RWPE1 (cell line): ENCODE data around the gene IL2RA.

ENCODE experiments used
- CTCF ChIA-PET: fragments of 350-600 bp; sonication (Branson Sonifier 250); formaldehyde crosslinking; extraction: SDS; loops from one replicate; lab custom pipeline; 2021; lab: Yijun Ruan, JAX
- POLR2A ChIA-PET: fragments of 400-600 bp; formaldehyde crosslinking; extraction: SDS; loops from one replicate; lab custom pipeline; 2020; ENCODE audit warnings: antibody characterized with exemption; ENCODE audit not compliant: low non-redundant PET; lab: Yijun Ruan, JAX
- DNase-seq: peaks from one replicate; pipeline ENCODE4 v3.0.0; 2012; ENCODE audit warnings: low spot score
- H3K27ac ChIP-seq: fragments of 450-650 bp; 2 replicates; pipeline ENCODE4 v1.5.1; 2017
- TF ChIP-seq, protein P1 (sequence below): fragments of 450-650 bp; conservative IDR thresholded peaks from 2 replicates; pipeline ENCODE4 v1.5.1; 2017; ENCODE audit warnings: low read depth, mild to moderate bottlenecking

IL2RA gene

DNA sequence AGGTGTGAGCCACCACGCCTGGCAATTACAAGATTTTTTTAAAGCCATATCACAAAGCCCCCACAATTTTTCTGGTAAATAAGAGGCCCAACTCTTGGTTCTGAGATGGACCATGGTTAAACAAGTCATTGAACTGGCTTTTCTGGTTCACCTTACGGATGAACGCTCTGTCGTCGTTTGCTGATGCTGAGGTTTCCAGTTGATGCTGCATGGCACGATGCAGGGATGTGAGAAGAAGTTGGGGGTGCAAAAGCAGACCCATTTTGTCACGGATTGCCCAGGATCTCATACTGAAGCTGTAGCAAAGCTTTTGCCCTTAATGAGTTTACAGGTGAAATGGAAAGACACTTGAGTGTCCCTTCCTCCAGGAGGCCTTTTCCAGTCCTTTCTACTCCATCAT is 2.0 kb upstream of the IL2RA start:
- ChIA-PET POLR2A (no interaction called here), CTCF (no interaction called here)
- no peak for DNase-seq
- TF ChIP-seq, protein P1, sequence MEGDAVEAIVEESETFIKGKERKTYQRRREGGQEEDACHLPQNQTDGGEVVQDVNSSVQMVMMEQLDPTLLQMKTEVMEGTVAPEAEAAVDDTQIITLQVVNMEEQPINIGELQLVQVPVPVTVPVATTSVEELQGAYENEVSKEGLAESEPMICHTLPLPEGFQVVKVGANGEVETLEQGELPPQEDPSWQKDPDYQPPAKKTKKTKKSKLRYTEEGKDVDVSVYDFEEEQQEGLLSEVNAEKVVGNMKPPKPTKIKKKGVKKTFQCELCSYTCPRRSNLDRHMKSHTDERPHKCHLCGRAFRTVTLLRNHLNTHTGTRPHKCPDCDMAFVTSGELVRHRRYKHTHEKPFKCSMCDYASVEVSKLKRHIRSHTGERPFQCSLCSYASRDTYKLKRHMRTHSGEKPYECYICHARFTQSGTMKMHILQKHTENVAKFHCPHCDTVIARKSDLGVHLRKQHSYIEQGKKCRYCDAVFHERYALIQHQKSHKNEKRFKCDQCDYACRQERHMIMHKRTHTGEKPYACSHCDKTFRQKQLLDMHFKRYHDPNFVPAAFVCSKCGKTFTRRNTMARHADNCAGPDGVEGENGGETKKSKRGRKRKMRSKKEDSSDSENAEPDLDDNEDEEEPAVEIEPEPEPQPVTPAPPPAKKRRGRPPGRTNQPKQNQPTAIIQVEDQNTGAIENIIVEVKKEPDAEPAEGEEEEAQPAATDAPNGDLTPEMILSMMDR: no peak
- no peak overlapping the region for H3K27ac ChIP-seq

DNA sequence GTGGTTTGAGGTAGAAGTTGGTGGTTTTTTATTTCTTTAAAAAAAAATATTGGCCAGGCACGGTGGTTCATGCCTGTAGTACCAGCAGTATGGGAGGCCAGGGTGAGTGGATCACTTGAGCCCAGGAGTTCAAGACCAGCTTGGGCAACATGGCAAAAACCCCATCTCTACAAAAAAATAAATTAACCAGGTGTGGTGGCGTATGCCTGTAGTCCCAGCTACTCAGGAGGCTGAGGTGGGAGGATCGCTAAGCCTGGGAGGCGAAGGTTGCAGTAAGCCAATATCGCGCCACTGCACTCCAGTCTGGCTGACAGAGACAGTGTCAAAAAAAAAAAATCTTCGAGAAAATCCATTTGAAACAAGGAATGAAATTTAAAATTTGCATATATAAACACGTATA is 1.1 kb downstream of the IL2RA start:
- H3K27ac ChIP-seq: no peak overlapping the region
- ChIA-PET CTCF (interaction anchor here (1.5 kb wide), 1 partner anchor 25 kb away, joined by 5 read pairs; no protein-coding TSS in a partner anchor), POLR2A (no interaction called here)
- TF ChIP-seq, protein P1: no peak
- no peak for DNase-seq

DNA sequence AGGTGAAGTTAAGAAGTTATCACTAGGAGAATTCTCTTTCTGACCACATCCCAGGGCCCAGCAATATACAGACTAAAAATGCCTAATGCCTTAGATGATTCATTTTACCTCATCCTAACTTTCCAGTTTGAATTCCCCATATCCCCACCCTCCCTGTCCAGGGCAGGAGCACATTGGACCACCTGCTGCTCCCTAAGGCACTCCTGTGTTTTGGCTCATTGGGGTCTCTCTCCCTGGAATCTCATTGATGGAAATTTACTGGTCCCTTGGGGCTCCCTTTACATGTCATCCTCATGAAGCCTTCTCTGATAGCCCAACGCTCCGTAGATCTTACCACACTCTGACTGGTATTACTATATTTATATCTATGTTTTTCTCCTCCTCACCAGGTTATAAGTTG is 2.7 kb downstream of the IL2RA start:
- TF ChIP-seq, protein P1: no peak
- CTCF ChIA-PET: no interaction called here
- POLR2A ChIA-PET: no interaction called here

DNA sequence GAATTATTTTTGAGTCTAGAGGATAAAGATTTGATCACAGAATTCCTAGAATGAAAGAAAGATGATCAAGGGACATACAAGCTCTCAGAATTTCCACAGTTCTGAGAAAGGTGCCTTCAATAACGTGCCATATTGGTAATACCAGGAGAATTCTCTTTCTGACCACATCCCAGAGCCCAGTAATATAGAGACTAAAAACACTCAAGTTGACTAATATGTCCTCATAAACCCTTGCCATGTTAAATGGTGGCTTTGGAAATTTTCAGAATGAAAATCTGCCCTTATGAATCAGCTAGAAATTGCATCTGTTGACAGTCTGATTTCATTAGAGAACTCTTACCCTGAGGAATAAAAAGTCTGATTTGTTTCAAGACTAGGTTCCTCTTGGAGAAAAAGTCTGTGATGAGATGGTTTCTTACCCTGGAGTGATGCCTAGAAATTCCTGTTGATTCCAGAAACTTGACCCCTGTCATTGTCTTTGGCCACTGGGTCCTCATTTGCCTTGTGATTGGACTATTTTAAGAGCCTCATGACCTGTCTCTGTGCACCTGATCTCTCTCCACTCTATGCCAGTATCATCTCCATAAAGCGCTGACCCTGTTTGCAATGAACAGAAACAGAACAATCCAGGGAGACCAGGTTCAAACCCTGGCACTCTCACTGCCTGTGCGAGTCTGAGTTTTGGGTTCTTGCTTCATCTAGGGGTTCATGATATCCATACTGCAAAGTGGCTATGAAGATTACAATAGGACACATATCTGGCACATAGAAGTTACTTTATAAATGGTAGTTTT is 3.3 kb downstream of the IL2RA start:
- no peak for DNase-seq
- TF ChIP-seq, protein P1: no peak
- ChIA-PET CTCF (no interaction called here), POLR2A (no interaction called here)
- H3K27ac ChIP-seq: no peak overlapping the region

More for the DNA sequence above, 2.7 kb downstream of the IL2RA start:
- H3K27ac ChIP-seq: no peak overlapping the region
- DNase-seq: no peak

DNA sequence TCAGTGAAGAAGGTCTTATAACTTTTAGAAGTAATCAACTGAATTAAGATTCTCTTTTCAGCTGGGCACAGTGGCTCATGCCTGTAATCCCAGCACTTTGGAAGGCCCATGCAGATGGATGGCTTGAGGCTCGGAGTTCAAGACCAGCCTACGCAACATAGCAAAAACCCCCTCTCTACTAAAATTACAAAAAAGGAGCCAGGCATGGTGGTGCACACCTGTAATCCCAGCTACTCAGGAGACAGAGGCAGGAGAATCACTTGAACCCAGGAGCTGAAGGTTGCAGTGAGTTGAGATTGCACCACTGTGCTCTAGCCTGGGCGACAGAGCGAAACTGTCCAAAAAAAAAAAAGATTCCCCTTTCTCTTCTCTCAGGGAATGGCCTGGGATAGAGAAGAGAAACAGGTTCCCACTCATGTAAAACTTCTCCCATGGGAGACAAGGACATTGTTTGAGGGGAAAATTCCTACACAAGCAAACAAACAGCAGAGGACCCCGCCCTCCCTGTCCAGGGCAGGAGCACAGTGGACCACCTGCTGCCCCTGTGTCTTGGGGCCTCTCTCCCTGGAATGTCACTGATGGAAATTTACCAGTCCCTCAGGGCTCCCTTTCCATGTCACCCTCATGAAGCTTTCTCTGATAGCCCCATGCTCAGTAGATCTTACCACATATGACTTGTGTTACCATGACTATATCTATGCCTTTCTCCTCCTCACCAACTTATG is 5.6 kb downstream of the IL2RA start:
- TF ChIP-seq, protein P1: no peak
- ChIA-PET CTCF (no interaction called here), POLR2A (no interaction called here)
- no peak overlapping the region for H3K27ac ChIP-seq
- no peak for DNase-seq

DNA sequence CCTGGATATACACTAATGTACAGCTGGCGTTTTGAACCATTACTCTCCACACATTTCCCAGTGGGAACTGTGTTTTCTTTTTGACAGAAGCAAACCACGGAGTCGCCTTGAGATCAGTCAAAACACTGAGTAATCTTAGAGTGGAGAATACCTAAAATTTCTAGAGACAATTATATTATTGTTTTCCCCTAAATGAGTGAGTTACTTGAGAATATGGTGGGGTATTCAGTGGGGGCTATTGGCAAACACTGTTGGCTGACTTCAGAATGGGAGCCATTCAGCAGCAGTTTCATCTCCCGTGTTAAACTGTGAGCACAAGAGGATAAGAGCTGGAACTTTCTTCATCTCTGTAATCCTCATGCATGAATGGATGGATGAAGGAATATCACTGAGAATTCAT is 6.2 kb downstream of the IL2RA start:
- POLR2A ChIA-PET: no interaction called here
- TF ChIP-seq, protein P1: no peak
- CTCF ChIA-PET: interaction anchor here (0.7 kb wide), 1 partner anchor 31 kb away, joined by 3 read pairs; no protein-coding TSS in a partner anchor
- no peak for DNase-seq
- no peak overlapping the region for H3K27ac ChIP-seq
